NCI-H460 (cell line): ENCODE data around the gene TBC1D24. TPM values are rescaled to one million over a fixed set of nuclear protein-coding genes. Genes with fewer than 3 reads are reported as not detected.
A peak's percentile ranks its signal among the peaks of the same experiment; 100 is the strongest.
"Not testable (repeated sequence)": the region's sequence is repeated elsewhere in the genome, so short reads cannot be mapped to it uniquely, and the experiment has no call there.

Experiments
- DNase-seq: peaks from one replicate; pipeline ENCODE4 v3.0.0-alpha.2; 2016; ENCODE audit warnings: low read depth; ENCODE audit errors: extremely low read depth
- total RNA-seq: library from RNA; depleted of rRNA; stranded (reverse); fragments of >200 nt; shearing (Covaris generic); gene quantifications from 2 replicates; pipeline ENCODE4 v1.2.3, GENCODE V29; 2014

TBC1D24 gene
- total RNA-seq, 1 experiment from 2014 or later, result 9.4 TPM

GRCh38 chr16:2529961-2530628 lies 55.2 kb downstream of the TBC1D24 start:
- DNase-seq, result no peak

- no peak for DNase-seq
Observed at GRCh38 chr16:2530629-2531318, 55.8 kb downstream of the TBC1D24 start.

GRCh38 chr16:2531371-2531695 lies 56.4 kb downstream of the TBC1D24 start, which contains the start of gene CEMP1:
CEMP1 (minus strand) TSS chr16:2531408; CDS start chr16:2531073, 335 bp downstream.
- no peak for DNase-seq

- DNase-seq, result peak; percentile 97
Observed at GRCh38 chr16:2531696-2532493, 57.0 kb downstream of the TBC1D24 start.

GRCh38 chr16:2532494-2533141 lies 57.7 kb downstream of the TBC1D24 start:
- DNase-seq, result no peak

GRCh38 chr16:2533142-2533755 lies 58.3 kb downstream of the TBC1D24 start:
- DNase-seq, result not testable (repeated sequence)

- no peak for DNase-seq
Observed at GRCh38 chr16:2533912-2534311, 59.0 kb downstream of the TBC1D24 start.

GRCh38 chr16:2534335-2534734 lies 59.4 kb downstream of the TBC1D24 start:
- not testable (repeated sequence) for DNase-seq

GRCh38 chr16:2535625-2536013 lies 60.7 kb downstream of the TBC1D24 start:
- no peak for DNase-seq

GRCh38 chr16:2537451-2538379 lies 62.8 kb downstream of the TBC1D24 start, which contains the start of gene PDPK1:
PDPK1 (plus strand) TSS chr16:2538021; CDS start chr16:2538113, 92 bp downstream.
- DNase-seq, result peak; percentile 93

GRCh38 chr16:2539192-2539844 lies 64.4 kb downstream of the TBC1D24 start:
- DNase-seq, result not testable (repeated sequence)

- not testable (repeated sequence) for DNase-seq
Observed at GRCh38 chr16:2539845-2540458, 65.0 kb downstream of the TBC1D24 start.

- not testable (repeated sequence) for DNase-seq
Observed at GRCh38 chr16:2540912-2541311, 66.0 kb downstream of the TBC1D24 start.

- DNase-seq, result not testable (repeated sequence)
Observed at GRCh38 chr16:2541409-2541808, 66.5 kb downstream of the TBC1D24 start.

GRCh38 chr16:2543771-2544170 lies 68.8 kb downstream of the TBC1D24 start:
- not testable (repeated sequence) for DNase-seq

- DNase-seq, result not testable (repeated sequence)
Observed at GRCh38 chr16:2550283-2550878, 75.5 kb downstream of the TBC1D24 start.

GRCh38 chr16:2551420-2551889 lies 76.5 kb downstream of the TBC1D24 start:
- not testable (repeated sequence) for DNase-seq
